Left kidney (tissue), 2 donors: ENCODE measurements around the gene EXD1. TPM values are rescaled to one million over a fixed set of nuclear protein-coding genes. Genes with fewer than 3 reads are reported as not detected.

Experiments
- DNase-seq: peaks from one replicate; pipeline ENCODE4 v3.0.0-alpha.2; 2013
- polyA plus RNA-seq: library from polyadenylated mRNA; unstranded; fragments of 120-200 nt; gene quantifications from one replicate; pipeline ENCODE4 v1.2.1, GENCODE V29; 2013; ENCODE audit not compliant: insufficient read length

The EXD1 gene
- polyA plus RNA-seq, 1 donor, result 0.07 TPM

DNA sequence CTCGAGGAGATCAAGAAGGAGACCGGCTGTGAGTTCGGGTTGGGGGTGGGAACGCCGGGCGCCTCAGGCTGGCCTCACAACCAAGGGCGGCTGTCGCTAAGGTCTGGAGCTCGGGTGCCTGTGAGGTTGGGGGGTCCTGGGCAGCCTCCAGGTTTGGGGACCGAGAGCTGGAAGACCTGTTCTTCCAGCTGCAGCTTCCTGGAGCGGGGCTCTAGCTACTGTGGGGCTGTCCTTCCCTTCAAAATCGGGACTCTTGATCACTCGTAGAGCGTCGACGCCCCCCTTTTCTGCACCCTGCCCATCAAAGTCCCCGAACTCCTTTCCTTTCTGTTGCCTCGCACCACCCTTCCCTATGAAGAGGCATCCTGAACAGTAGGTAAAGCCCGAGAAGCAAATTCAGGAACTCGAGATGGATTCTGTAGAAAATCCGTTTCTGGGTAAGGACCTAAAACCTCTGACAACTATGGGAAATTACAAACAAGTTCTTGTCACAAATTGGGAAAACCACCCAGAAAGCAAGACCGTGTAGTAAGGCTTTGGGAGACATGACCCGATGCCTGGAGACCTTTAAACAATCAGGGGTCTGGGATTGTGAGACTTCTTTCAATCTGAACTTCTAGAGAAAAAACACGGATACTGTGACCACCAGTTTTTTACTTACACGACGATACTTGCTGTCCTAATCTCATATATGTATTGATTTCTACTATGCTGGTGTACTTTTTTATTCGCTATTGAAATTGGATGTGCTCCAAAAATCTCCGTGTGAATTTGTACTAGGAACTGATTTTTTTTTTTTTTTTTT lies 1.1 kb upstream of the EXD1 start:
- peak; percentile 12 for DNase-seq

DNA sequence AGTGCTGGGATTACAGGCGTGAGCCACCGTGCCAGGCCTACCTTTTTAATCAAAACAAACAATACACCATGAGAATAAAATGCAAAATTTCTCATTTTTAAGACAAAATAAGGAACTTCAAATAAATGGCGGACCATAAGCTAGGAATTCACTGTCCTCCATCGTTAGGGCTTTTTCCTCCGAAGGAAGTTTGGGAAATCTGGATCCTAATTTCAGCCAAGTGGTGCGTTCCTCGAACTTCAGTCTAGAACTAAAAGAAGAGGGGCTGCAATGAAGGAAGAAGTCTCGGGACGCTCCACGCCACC lies 260 bp downstream of the EXD1 start:
- DNase-seq, result no peak

DNA sequence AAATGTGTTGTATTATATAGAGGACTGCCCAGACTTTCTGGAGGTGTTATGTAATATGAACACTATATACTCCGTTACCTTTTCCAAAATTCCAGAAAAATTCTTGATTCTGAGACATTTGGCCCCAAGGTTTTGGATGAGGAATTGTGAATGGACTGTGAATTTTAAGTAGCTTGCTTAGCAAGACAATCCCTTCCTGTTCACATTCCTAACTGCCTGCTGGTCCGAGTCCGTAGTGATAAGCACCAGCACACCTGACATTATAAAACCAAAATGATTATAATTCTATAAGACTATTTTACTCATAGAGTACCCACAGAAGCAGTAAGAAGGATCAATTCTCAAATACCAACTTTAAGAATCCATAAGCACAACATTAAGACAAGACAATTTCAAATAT lies 11.2 kb downstream of the EXD1 start:
- no peak for DNase-seq

DNA sequence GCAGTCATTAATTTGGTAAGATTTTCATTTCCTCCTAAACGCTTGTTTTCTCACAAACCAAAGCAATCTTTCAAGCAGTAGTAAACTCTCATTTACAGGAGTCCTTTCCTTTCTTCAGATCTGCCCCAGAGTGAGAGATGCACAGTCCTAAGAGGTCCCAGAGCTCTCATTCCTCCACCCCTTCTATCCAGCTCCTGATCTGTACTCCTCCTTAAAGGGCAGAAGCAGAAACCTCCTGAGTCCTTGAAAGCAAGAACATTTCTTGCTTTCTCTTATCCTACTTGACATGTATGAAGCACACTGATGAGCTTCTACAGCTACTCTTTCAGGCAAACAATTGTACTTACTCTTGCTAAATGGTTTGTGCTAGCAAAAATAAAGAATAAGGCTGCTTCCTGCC lies 11.7 kb downstream of the EXD1 start:
- no peak for DNase-seq

DNA sequence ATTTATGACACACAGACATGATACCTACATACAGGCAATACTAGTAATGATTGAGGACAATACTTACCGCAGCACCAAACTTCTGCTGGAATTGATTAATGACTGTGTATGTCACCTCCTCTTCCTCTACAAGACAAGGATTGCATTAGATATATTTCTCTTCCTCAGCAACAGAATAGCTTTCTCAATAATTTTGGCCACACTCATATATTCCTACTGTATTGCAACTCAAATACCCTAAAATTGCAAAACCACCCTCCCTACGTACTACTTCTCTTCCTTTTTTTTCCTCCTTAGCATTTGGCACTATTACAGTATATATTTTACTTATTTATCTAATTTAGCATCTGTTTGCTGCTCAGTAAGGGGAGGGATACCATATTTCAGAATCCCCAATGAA lies 14.8 kb downstream of the EXD1 start:
- DNase-seq, result no peak

DNA sequence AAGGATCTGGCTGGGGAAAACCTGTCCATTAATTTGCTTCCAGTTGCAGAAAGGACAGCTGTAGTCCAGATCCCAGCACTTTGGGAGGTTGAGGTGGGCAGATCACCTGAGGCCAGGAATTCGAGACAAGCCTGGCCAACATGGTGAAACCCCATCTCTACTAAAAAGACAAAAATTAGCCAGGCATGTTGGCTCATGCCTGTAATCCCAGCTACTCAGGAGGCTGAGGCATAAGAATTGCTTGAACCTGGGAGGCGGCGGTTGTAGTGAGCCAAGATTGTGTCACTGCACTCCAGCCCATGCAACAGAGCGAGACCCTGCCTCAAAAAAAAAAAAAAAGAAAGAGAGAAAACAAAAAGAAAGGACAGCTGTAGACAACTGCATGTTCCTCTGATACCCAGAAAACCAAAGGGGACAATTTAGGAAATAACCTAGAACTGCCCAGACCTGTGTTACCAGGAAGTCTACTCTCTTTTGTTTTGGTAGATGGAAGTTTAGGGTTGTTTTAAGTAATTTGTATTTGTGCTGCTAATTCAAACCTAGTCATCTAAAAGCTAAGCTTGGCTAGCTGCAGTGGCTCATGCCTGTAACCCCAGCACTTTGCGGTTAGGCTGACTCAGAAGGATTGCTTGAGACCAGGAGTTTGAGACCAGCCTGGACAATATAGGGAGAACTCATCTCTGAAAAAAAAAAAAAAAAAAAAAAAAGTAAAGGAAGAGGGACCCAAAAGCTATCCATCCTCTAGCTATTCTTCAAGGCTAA lies 22.7 kb downstream of the EXD1 start:
- no peak for DNase-seq

DNA sequence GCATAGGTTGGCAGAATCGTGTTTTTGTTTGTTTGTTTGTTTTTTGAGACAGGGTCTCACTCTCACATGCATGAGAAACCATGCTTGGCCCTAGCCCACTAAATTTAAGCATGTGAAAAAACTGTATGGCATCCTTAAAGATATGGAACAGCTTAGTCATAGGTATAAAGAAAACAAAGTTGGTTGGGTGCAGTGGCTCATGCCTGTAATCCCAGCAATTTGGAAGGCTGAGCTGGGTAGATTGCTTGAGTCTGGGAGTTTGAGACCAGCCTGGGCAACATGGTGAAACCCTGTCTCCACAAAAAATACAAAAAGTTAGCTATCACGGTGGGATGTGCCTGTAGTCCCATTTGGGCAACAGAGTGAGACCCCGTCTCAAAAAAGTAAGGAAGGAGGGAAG lies 25.2 kb downstream of the EXD1 start:
- DNase-seq, result no peak

DNA sequence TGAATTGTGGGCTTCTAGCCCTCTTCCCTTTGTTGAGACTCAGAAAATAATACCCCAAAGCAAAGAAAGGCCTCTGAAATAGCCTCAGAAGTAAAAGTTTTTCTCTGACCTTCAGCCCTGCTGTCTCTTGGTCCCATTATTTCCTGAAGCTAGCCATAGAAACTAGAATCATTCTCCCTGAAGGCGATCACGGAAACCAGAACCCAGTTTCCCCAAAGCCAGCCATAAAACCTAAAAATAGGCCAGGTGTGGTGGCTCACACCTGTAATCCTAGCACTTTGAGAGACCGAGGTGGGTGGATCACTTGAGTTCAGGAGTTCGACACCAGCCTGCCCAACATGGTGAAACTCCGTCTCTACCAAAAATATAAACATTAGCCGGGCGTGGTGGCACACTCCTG lies 27.2 kb downstream of the EXD1 start:
- DNase-seq, result no peak

DNA sequence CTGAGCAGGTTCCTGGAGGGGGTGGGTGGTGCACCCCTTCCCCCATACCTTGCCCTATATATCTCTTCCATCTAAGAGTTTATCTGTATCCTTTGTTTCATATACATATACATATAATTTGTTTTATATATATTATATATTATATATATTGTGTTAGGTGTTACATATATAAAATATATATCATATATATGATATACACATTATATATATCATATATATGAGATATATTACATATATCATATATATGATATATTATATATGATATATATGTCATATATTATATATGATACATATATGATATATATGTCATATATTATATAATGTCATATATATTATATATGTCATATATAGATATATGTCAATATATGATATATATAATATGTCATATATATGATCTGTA lies 31.1 kb downstream of the EXD1 start:
- no peak for DNase-seq

DNA sequence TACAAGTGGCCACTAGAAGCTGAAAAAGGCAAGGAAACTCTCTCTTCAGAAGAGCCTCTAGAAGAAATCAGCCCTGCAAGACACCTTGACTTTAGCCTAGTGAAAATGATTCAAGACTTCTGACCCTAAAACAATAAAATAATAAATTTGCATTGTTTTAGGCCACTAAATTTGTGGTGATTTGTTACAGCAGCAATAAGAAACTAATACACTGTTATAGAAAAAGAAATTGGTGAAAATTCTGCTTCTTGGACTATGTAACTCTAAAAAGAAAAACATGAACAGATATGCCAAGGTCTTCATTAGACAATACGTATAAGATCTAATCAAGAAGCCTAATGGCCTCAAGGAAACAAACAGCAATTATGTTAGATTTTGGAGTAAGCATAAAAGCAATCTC lies 36.1 kb downstream of the EXD1 start:
- DNase-seq, result no peak

DNA sequence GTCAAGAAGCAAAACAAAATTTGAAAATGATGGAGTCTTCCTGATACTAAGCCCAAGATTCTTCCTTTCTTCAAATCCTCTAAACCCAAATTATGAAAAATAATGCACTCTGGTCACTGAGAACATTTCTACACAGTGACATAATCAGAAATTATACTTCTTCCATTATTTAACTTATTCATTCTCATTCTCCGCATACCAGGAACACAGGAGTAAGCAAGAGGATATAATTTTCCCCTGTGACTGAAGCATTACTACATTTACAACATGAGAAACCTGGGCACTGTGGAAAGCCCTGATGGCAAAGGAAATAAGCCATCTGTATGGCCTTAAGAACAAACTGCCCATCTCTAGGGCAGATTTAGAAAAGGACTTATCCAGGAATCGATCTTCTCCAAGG lies 47.0 kb downstream of the EXD1 start:
- no peak for DNase-seq

DNA sequence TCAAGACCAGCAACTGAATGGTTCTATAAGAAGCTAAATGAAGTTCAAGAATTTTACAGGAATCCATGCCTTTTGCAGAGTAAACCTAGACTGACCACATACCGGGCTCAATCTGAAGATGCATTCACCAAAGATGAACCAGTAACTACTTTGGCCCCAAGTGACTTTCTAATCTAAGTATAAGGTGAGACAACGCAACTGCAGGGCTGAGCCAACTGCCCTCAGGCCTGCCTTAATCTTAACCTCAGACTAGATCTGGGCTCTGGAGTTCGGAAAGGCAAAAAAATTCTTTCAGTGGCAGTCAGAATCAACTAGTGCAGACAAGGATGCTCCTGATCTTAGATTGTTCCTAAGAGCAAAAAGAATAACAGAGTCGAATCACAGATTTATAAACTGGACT lies 48.3 kb downstream of the EXD1 start:
- no peak for DNase-seq

DNA sequence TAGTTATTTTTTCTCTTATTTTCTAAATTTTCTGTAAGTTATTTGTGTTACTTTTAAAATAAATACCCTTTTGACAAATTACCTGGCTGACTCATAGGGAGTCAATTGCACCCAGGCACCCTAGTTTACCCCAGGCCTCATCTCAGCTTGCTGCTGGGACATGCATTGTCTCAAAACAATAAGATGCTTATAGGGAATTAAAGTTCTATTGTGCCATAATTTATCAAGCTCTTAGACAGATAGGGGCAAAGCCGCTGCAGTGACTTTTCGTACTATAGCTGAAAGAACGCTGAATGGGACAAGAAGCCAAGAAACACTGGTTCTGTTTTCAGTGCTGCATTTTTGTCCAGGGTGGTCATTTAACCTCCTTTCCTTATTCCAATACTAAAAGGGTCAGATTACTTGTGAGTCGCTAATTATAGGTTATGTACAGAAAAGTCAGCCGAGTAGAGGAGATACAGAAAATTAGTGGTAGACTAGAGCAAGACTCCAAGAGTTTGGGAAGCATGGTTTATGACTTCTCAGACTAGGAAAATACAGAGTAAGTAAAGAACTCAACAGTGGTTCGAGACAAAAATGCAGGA lies 50.3 kb downstream of the EXD1 start:
- DNase-seq, result no peak

DNA sequence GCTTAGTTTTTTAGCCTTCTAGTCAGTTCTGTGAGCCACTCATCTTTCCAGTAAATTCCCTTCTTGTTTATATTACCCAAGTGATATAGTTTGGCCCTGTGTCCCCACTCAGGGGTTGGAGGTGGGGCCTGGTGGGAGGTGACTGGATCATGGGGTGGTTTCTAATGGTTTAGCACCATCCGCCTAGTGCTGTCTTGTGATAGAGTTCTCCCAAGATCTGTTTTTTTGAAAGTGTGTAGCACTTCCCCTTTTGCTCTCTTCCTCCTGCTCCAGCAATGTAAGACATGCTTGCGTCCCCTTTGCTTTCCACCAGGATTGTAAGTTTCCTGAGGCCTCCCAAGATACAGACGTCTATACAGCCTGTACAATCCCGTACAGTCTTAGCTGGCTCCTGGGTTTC lies 60.8 kb downstream of the EXD1 start:
- DNase-seq, result no peak

DNA sequence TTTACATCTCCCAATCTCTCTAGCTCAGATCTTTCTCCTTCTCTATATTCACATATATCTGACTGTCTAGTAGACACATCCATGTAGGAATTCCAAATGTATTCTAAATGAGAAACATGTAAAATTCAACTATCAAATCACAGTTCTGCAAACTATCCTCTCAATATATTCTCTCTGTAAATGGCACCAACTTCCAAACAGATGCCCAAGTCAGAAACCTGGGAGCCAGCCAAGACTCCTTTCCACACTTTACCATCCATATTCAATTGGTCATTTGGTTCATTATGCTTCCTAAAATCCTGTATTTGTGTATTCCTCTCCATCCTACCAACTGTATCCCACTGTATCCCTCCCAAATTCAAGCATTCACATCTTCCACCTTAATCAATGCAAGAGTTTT lies 61.5 kb downstream of the EXD1 start:
- no peak for DNase-seq

DNA sequence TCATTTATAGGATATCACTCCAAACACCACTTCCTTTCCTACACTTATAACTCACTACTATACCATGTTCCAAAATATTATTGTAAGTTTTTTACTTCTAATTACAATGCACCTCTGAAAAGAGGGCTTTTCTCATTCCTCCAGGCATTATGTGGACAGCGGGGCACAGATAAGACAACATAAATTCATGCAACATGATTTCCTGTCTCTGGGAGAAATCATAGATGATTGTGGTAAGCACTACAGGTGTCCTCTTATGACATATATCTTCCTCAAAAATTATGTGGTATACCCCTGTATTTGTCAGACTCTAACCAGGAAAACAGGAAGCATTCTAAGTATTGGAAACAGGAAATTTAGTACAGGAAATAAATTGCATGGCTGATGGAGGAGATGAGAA lies 68.8 kb downstream of the EXD1 start:
- DNase-seq, result no peak

DNA sequence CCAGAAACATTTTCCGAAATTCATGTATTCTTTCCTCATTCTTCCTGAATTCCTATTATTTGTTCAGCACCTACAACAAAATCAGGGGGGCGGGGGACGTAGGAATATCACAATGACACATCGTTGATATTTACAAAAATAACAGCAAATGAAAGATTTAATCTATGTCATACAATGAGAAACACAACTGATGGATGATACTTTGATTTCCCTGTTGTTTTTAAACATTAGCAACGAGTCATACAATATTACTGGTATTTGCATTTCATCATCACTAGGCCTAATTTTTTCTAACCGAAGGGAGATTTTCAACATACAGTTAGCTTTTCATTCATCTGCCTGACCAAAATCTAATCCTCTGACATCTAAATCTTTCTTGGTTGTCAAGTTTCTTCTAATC lies 69.2 kb downstream of the EXD1 start:
- no peak for DNase-seq

DNA sequence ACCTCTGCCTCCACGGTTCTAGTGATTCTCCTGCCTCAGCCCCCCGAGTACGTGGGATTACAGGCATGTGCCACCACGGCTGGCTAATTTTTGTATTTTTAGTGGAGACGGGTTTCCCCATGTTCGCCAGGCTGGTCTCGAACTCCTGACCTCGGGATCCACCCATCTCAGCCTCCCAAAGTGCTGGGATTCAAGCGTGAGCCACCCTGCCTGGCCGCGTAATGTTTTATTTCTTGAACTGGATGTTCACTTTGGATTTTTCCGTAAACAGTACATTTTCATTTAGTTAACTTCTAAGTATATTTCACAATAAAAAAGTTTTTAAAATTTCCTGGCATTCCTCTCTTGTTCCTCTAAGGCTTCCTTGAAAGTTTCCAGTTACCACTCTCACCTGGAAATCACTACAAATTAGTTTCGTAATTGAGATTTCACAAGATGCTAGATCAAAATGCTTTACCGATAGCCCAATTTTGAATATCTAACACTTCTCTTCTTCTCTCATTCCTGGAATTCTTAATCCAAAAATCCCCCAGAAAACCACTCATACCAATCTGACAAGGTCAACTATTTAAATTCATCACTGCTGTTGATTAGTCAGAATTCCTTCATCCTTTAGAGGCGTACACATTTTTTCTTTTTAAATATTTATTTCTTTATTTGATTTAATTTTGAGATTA lies 69.8 kb downstream of the EXD1 start:
- no peak for DNase-seq

DNA sequence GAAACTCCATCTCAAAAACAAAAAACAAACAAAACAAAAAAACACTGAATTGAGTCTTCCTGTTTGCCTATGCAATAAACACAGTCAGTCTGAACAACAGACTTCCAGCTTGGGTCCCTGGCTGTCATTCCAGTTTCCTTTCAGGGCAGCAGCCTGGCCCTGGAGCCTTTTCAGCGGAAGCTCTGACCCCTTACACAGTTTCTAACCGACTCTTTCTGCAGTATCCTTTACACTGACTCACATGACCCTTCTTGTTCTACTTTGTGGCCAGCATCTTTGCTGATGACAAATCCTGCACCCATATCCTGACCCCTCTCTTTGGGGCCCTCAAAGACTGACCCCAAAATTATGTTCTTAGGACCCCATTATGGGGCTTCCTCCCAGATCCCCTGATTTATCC lies 76.1 kb downstream of the EXD1 start:
- no peak for DNase-seq

DNA sequence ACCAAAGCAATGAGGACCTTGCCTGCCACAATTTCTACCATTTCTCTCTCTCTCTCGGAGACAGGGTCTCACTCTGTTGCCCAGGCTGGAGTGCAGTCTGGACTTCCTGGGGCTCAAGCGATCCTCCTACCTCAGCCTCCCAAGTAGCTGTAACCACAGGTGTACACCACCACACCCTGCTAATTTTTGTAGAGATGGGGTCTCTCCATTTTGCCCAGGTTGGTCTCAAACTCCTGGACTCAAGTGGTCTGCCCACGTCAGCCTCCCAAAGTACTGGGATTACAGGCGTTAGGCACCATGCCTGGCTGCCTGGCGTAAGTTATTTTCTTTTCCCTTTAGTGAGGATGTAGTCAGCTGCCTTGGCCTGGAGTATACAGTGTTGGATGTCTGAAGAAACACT lies 76.8 kb downstream of the EXD1 start:
- no peak for DNase-seq

DNA sequence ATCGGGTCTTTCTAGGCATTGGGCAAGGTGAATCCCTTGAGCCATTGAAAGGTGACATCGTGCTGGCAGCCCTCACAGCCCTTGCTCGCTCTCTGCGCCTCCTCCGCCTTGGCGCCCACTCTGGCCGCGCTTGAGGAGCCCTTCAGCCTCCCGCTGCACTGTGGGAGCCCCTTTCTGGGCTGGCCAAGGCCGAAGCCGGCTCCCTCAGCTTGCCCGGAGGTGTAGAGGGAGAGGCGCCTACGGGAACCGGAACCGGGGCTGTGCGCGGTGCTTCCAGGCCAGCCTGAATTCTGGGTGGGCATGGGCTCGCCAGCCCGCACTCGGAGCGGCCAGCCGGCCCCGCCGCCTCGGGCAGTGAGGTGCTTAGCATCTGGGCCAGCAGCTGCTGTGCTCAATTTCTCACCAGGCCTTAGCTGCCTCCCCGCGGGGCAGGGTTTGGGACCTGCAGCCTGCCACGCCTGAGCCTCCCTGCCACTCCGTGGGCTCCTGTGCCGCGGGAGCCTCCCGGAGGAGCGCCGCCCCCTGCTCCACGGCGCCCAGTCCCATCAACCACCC lies 79.0 kb downstream of the EXD1 start:
- no peak for DNase-seq

DNA sequence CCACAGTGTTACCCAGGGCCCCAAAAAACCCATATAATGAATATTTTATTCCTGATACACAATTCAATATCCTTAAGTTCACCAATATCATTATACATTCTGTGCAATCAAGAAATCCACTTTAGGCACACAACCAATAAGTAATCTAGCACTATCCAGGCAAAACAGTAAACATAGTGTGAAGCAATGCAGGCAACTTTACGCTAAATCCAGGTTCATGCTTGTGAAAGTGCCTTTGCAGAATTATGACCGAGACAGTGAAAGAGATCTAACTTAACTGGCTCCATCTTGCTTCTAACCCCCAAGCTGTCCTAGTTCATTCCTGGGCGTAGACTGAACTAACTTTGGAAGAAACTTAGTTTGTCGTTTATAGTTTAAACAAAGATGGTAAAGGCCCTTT lies 80.3 kb downstream of the EXD1 start:
- no peak for DNase-seq

DNA sequence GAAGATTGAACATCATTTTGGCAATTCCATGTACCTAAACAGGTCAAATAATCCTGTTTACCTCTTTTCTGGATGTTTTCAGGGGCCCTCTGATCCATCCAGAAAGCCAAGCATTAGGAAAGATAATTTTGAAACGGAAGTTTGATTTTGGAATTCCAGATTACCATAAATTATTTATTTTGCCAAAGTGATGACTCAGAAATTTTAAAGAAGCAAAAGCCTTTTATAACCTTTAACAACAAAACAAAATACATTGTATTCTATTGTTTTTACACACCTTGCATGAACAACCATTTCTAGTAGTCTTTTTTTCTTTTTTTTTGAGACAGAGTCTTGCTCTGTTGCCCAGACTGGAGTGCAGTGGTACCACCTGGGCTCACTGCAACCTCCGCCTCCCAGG lies 82.5 kb downstream of the EXD1 start:
- no peak for DNase-seq
